Measurements from ENCODE around the gene DHRS7. TPM values are rescaled to one million over a fixed set of nuclear protein-coding genes. Genes with fewer than 3 reads are reported as not detected.

DHRS7 gene
- total RNA-seq, 2 donors from 2014 or later = 82.1 to 87.1 TPM

- intact Hi-C loops (cut with DNase I) = no loop called here
- H3K27ac ChIP-seq = no peak overlapping the region
- no peaks in the 10 kb centered on the region for H3K4me1 ChIP-seq
- no peak for DNase-seq
- no peaks in the 10 kb centered on the region for H3K36me3 ChIP-seq
- no peak for TF ChIP-seq CTCF (IDR thresholded peaks at IDR 0.05)
- no peaks in the 10 kb centered on the region for H3K27me3 ChIP-seq
- no peak overlapping the region for H3K9ac ChIP-seq (ENCODE audit: low read depth in 2 of 2, low read length in 2 of 2)
- no peaks in the 10 kb centered on the region for H3K9me3 ChIP-seq
- no peak overlapping the region for H3K4me3 ChIP-seq
Measured at GRCh38 chr14:60199321-60199720, 34.1 kb upstream of the DHRS7 start.

GRCh38 chr14:60197629-60198303, 32.6 kb upstream of the DHRS7 start:
- no peak for TF ChIP-seq CTCF (IDR thresholded peaks at IDR 0.05)
- H3K27me3 ChIP-seq = no peaks in the 10 kb centered on the region
- no peaks in the 10 kb centered on the region for H3K9me3 ChIP-seq
- H3K4me3 ChIP-seq = no peak overlapping the region
- no peak overlapping the region for H3K27ac ChIP-seq
- intact Hi-C loops (cut with DNase I) = no loop called here
- DNase-seq = no peak
- H3K36me3 ChIP-seq = no peaks in the 10 kb centered on the region
- H3K9ac ChIP-seq (ENCODE audit: low read depth in 2 of 2, low read length in 2 of 2) = no peak overlapping the region
- no peaks in the 10 kb centered on the region for H3K4me1 ChIP-seq

GRCh38 chr14:60196291-60196690, 31.1 kb upstream of the DHRS7 start:
- intact Hi-C loops (cut with DNase I) = no loop called here
- H3K27me3 ChIP-seq = no peaks in the 10 kb centered on the region
- no peaks in the 10 kb centered on the region for H3K36me3 ChIP-seq
- DNase-seq = no peak
- H3K4me1 ChIP-seq = no peaks in the 10 kb centered on the region
- no peak overlapping the region for H3K27ac ChIP-seq
- no peak overlapping the region for H3K9ac ChIP-seq (ENCODE audit: low read depth in 2 of 2, low read length in 2 of 2)
- no peaks in the 10 kb centered on the region for H3K9me3 ChIP-seq
- TF ChIP-seq CTCF (IDR thresholded peaks at IDR 0.05) = no peak
- H3K4me3 ChIP-seq = no peak overlapping the region

- Histone ChIP-seq H3K9ac (ENCODE audit: low read depth in 2 of 2, low read length in 2 of 2) (no peak overlapping the region), H3K4me1 (no peaks in the 10 kb centered on the region), H3K4me3 (no peak overlapping the region), H3K9me3 (no peaks in the 10 kb centered on the region), H3K36me3 (no peaks in the 10 kb centered on the region), H3K27me3 (no peaks in the 10 kb centered on the region), H3K27ac (no peak overlapping the region)
- no peak for TF ChIP-seq CTCF (IDR thresholded peaks at IDR 0.05)
- intact Hi-C loops (cut with DNase I) = no loop called here
- DNase-seq = no peak
Measured at GRCh38 chr14:60195179-60195810, 30.1 kb upstream of the DHRS7 start.

- intact Hi-C loops (cut with DNase I) = loop anchor here (10.0 kb wide), 2 partner anchors 485 to 555 kb away; no protein-coding TSS in a partner anchor
- no peak overlapping the region for H3K27ac ChIP-seq
Measured at GRCh38 chr14:60189923-60190840, 25.0 kb upstream of the DHRS7 start.

More at GRCh38 chr14:60189923-60190840, 25.0 kb upstream of the DHRS7 start:
- H3K9ac ChIP-seq (ENCODE audit: low read depth in 2 of 2, low read length in 2 of 2) = no peak overlapping the region
- no peaks in the 10 kb centered on the region for H3K36me3 ChIP-seq
- H3K27me3 ChIP-seq = no peaks in the 10 kb centered on the region
- H3K4me1 ChIP-seq = no peaks in the 10 kb centered on the region
- no peak for TF ChIP-seq CTCF (IDR thresholded peaks at IDR 0.05)
- H3K9me3 ChIP-seq = no peaks in the 10 kb centered on the region
- no peak for DNase-seq
- H3K4me3 ChIP-seq = no peak overlapping the region
